Fibroblast of villous mesenchyme (primary cell): ENCODE results near the gene ABCB11. TPM values are rescaled to one million over a fixed set of nuclear protein-coding genes. Genes with fewer than 3 reads are reported as not detected.

Experiments
- DNase-seq: peaks from one replicate; pipeline ENCODE4 v3.0.0-alpha.2; 2010; ENCODE audit warnings: low read depth
- H3K4me3 ChIP-seq: 2 replicates; pipeline ENCODE4 v1.5.1; 2011; ENCODE audit warnings: low read depth, mild to moderate bottlenecking, low read length
- total RNA-seq: library from RNA; depleted of rRNA; stranded (reverse); fragments of >200 nt; gene quantifications from 2 replicates; pipeline ENCODE4 v1.2.3, GENCODE V29; 2012
- TF ChIP-seq, protein P1 (sequence below): IDR thresholded peaks from 2 replicates; pipeline ENCODE4 v1.5.1; 2012; ENCODE audit warnings: low read depth, mild to moderate bottlenecking, low read length; ENCODE audit not compliant: insufficient read depth

ABCB11 gene
- total RNA-seq, 1 donor, result under 0.01 TPM

DNA sequence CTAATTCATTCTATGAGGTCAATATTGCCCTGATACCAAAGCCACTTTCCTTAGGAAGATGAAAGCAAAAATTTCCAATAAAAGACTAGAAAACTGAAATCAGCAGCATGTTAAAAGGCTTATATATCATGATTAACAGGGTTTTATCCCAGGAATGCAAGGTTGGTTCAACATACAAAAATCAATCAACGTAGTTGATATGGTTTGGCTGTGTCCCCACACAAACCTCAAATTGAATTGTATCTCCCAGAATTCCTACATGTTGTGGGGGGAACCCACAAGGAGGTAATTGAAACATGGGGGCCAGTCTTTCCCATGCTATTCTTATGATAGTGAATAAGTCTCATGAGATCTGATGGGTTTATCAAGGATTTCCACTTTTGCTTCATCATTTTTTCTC, 11.7 kb upstream of the ABCB11 start:
- TF ChIP-seq, protein P1, sequence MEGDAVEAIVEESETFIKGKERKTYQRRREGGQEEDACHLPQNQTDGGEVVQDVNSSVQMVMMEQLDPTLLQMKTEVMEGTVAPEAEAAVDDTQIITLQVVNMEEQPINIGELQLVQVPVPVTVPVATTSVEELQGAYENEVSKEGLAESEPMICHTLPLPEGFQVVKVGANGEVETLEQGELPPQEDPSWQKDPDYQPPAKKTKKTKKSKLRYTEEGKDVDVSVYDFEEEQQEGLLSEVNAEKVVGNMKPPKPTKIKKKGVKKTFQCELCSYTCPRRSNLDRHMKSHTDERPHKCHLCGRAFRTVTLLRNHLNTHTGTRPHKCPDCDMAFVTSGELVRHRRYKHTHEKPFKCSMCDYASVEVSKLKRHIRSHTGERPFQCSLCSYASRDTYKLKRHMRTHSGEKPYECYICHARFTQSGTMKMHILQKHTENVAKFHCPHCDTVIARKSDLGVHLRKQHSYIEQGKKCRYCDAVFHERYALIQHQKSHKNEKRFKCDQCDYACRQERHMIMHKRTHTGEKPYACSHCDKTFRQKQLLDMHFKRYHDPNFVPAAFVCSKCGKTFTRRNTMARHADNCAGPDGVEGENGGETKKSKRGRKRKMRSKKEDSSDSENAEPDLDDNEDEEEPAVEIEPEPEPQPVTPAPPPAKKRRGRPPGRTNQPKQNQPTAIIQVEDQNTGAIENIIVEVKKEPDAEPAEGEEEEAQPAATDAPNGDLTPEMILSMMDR, result no peak
- no peak for DNase-seq

DNA sequence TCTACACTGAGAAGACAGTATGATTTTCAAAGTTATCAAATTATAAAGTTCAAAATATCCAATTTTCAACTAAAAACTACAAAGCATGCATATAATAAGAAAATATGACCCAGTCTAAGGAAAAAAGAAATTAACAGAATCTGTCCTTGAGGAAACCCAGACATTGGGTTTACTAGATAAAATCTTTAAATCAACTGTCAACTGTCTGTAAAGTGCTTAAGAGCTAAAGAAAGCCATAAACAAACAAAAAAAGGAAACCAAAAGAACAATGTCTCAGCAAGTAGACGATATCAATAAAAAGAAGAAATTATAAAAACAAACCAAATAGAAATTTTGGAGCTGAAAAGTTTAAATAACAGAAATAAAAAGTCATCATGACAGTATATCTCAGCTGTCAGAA, 10.5 kb upstream of the ABCB11 start:
- DNase-seq, result no peak

More for the DNA sequence above, 11.7 kb upstream of the ABCB11 start:
- no peak overlapping the region for H3K4me3 ChIP-seq

DNA sequence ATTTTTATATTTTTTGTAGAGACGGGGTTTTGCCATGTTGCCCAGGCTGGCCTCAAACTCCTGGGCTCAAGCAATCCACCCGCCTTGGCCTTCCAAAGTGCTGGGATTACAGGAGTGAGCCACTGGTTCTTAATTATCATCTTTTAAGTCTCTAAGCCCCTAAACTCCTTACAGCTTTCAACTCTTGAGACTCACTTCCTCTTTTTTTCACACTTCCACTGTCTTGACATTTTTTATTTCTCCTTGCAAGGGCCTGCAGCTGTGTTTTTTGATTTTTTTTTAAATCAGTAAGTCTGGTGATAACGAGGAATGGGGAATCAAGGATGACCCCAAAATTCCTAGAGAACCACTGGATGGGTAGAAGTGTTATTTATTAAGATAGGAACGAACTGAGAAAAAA, 8.6 kb upstream of the ABCB11 start:
- H3K4me3 ChIP-seq, result no peak overlapping the region
- TF ChIP-seq, protein P1, result no peak
- no peak for DNase-seq

More for the DNA sequence above, 10.5 kb upstream of the ABCB11 start:
- TF ChIP-seq, protein P1, result no peak
- H3K4me3 ChIP-seq, result no peak overlapping the region

DNA sequence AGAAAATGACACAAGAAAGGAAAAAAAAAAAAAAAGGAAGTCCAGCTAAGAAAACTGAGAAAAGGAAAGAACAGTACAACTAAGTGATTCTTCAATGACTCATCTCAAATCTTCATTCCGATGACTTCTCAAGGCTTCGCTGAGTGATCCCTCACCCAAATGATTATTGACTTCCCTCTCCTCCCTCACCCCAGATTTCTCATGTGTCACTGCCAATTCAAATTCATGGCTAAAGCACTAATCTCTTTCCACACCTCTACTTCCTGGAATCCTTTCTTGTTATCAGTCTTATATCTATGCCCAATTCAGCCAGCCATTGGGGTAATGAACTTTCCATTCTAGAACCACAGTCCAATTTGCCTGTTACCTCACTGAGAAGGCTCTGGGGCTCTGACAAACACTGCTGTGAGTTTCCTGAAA, 7.2 kb upstream of the ABCB11 start:
- TF ChIP-seq, protein P1, result no peak
- H3K4me3 ChIP-seq, result no peak overlapping the region
- DNase-seq, result no peak

DNA sequence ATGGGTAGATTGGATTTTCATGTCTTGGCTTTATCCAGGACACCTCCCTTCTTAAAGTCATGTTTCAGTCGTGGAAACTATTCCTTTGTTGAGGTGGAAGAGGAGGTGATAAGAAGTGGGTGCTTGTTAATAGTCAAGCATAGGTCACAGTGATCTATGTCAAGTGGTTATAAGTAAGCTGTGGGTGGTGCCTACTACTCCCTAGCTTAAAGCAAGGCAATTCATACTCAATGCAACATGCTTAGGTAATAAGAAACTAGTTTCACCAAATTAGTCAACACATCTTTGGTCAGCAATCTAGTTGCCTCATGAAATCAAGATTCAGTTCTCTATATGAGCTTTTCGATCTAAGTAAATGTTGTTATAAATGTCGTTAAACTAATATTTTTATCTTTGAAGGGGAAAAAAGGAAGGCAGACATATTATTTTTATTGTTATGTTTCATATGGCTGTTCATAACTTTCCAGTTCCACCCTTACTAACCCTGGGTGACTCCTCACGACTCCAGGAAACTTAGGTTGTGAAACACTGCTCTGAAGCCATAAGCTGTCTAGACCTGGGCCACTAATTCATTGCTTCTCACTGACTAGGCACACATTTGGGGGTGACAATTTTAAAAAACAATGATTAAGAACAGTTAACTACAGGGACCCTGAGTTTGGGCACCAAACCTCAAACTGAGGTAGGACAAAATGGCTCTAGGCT, 5.8 kb upstream of the ABCB11 start:
- H3K4me3 ChIP-seq, result no peak overlapping the region
- TF ChIP-seq, protein P1, result no peak
- DNase-seq, result no peak

DNA sequence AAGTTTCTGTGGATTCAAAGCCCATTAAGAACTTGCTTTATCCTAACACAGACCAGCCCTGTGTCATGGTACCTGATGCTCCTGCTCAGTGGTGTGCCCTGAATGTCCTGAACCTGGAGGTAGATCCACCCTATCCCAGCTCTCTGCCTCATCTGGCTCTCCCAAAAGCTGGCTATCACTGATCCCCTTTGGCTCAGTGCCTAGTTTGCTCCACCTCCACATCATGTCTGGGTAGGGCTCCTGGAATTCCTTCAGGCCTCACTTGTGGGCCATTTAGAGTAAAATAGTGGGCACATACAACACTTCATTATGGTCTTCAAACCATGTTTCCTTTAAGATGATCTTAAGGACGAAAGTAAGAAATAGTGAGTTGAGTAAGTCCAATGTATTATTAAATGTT, 4.8 kb upstream of the ABCB11 start:
- no peak overlapping the region for H3K4me3 ChIP-seq
- no peak for DNase-seq
- TF ChIP-seq, protein P1, result no peak
